ENCODE results near the gene THSD4.

DNA sequence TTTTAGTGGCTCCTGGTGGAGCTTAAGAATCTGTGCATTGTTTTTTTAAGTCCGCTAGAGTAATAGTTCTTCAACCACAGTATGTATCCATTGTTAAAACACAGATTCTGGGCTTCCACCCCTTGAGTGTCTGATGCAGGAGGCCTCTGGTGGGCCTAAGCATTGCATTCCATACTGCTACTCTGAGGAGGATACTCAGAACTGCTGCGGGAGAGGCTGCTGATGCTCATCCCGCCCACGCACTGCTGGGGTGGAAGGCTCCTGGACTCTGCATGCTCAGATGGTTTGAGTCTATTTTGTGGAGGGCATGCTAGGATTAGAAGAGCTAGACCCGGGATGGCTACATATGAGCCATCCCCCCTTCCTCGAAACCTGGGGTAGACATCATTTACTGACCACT, 74.4 kb downstream of the THSD4 start:
- TF ChIP-seq, protein P1, sequence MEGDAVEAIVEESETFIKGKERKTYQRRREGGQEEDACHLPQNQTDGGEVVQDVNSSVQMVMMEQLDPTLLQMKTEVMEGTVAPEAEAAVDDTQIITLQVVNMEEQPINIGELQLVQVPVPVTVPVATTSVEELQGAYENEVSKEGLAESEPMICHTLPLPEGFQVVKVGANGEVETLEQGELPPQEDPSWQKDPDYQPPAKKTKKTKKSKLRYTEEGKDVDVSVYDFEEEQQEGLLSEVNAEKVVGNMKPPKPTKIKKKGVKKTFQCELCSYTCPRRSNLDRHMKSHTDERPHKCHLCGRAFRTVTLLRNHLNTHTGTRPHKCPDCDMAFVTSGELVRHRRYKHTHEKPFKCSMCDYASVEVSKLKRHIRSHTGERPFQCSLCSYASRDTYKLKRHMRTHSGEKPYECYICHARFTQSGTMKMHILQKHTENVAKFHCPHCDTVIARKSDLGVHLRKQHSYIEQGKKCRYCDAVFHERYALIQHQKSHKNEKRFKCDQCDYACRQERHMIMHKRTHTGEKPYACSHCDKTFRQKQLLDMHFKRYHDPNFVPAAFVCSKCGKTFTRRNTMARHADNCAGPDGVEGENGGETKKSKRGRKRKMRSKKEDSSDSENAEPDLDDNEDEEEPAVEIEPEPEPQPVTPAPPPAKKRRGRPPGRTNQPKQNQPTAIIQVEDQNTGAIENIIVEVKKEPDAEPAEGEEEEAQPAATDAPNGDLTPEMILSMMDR (IDR thresholded peaks at IDR 0.05) = no peak
- TF ChIP-seq POLR2A (IDR thresholded peaks at IDR 0.05) (no peak), POLR2AphosphoS5 (IDR thresholded peaks at IDR 0.05; ENCODE audit: insufficient read depth in 1 of 2, low read depth in 1 of 2) (no peak)
